ENCODE results near the gene MMP17. TPM values are rescaled to one million over a fixed set of nuclear protein-coding genes. Genes with fewer than 3 reads are reported as not detected.
A peak's percentile ranks its signal among the peaks of the same experiment; 100 is the strongest.

MMP17 gene
- polyA plus RNA-seq, 1 donor (not counting 4 experiments of a cell fraction or from before 2014, with no cell fraction given): 2.3 TPM

DNA sequence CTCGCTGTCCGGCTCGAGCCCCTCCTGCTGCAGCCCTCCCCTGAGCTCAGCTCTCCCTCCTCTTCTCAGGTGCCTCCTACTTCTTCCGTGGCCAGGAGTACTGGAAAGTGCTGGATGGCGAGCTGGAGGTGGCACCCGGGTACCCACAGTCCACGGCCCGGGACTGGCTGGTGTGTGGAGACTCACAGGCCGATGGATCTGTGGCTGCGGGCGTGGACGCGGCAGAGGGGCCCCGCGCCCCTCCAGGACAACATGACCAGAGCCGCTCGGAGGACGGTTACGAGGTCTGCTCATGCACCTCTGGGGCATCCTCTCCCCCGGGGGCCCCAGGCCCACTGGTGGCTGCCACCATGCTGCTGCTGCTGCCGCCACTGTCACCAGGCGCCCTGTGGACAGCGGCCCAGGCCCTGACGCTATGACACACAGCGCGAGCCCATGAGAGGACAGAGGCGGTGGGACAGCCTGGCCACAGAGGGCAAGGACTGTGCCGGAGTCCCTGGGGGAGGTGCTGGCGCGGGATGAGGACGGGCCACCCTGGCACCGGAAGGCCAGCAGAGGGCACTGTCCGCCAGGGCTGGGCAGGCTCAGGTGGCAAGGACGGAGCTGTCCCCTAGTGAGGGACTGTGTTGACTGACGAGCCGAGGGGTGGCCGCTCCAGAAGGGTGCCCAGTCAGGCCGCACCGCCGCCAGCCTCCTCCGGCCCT is 22.8 kb downstream of the MMP17 start:
- Histone ChIP-seq H3K9me1 (ENCODE audit: control insufficient read depth, extremely low read depth, insufficient read depth, low read length) (no peaks in the 10 kb centered on the region), H4K20me1 (ENCODE audit: control insufficient read depth, extremely low read depth, insufficient read depth, low read length) (no peaks in the 10 kb centered on the region), H3K27me3 (ENCODE audit: control insufficient read depth, extremely low read depth, insufficient read depth, low read length) (peaks cover 6% of the 10 kb centered on the region), H3K79me2 (ENCODE audit: control insufficient read depth, insufficient read depth, low read length) (no peaks in the 10 kb centered on the region), H3K4me2 (ENCODE audit: control insufficient read depth, extremely low read depth, insufficient read depth, low read depth, low read length) (no peak overlapping the region), H3K27ac (ENCODE audit: control insufficient read depth, insufficient read depth, low read length) (no peak overlapping the region), H2AFZ (ENCODE audit: control insufficient read depth, low read length) (no peak overlapping the region), H3K4me3 (ENCODE audit: control insufficient read depth in 2 of 3, extremely low read depth in 1 of 3, insufficient read depth in 2 of 3, low read depth in 1 of 3, low read length in 3 of 3) (no peak overlapping the region), H3K4me1 (ENCODE audit: control insufficient read depth, extremely low read depth, insufficient read depth, low read length) (no peaks in the 10 kb centered on the region), H3K9ac (ENCODE audit: control insufficient read depth, extremely low read depth, insufficient read depth, low read length) (no peak overlapping the region), H3K9me3 (ENCODE audit: control insufficient read depth, low read depth, low read length) (no peaks in the 10 kb centered on the region), H3K36me3 (ENCODE audit: control insufficient read depth in 2 of 2, extremely low read depth in 1 of 2, insufficient read depth in 2 of 2, low read length in 2 of 2) (no peaks in the 10 kb centered on the region)
- TF ChIP-seq, protein P1, sequence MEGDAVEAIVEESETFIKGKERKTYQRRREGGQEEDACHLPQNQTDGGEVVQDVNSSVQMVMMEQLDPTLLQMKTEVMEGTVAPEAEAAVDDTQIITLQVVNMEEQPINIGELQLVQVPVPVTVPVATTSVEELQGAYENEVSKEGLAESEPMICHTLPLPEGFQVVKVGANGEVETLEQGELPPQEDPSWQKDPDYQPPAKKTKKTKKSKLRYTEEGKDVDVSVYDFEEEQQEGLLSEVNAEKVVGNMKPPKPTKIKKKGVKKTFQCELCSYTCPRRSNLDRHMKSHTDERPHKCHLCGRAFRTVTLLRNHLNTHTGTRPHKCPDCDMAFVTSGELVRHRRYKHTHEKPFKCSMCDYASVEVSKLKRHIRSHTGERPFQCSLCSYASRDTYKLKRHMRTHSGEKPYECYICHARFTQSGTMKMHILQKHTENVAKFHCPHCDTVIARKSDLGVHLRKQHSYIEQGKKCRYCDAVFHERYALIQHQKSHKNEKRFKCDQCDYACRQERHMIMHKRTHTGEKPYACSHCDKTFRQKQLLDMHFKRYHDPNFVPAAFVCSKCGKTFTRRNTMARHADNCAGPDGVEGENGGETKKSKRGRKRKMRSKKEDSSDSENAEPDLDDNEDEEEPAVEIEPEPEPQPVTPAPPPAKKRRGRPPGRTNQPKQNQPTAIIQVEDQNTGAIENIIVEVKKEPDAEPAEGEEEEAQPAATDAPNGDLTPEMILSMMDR (optimal IDR thresholded peaks at IDR 0.05 in 1 of 3, IDR thresholded peaks at IDR 0.05 in 1 of 3, conservative IDR thresholded peaks at IDR 0.05 in 1 of 3; ENCODE audit: extremely low read depth in 1 of 3, insufficient read depth in 2 of 3, low read length in 3 of 3): peak in 2 of 3 experiments; percentile 74 to 89
- TF ChIP-seq EZH2 (IDR thresholded peaks at IDR 0.05; ENCODE audit: low read length): no peak
- DNase-seq (ENCODE audit: low read depth, low spot score) (no peak), FAIRE-seq (no peak)
- dilution Hi-C loops (cut with MboI; ENCODE audit: extremely low pct_ligation_motif_present, low sequenced_read_pairs): no loop called here

GRCh38 chr12:131851741-131852550 is 23.8 kb downstream of the MMP17 start:
- H3K27me3 ChIP-seq (ENCODE audit: control insufficient read depth, extremely low read depth, insufficient read depth, low read length): peaks cover 7% of the 10 kb centered on the region
- TF ChIP-seq EZH2 (IDR thresholded peaks at IDR 0.05; ENCODE audit: low read length): no peak
- TF ChIP-seq, protein P1 (optimal IDR thresholded peaks at IDR 0.05 in 1 of 3, IDR thresholded peaks at IDR 0.05 in 1 of 3, conservative IDR thresholded peaks at IDR 0.05 in 1 of 3; ENCODE audit: extremely low read depth in 1 of 3, insufficient read depth in 2 of 3, low read length in 3 of 3): no peak
- H3K4me2 ChIP-seq (ENCODE audit: control insufficient read depth, extremely low read depth, insufficient read depth, low read depth, low read length): no peak overlapping the region
- no peak overlapping the region for H2AFZ ChIP-seq (ENCODE audit: control insufficient read depth, low read length)
- no peaks in the 10 kb centered on the region for H4K20me1 ChIP-seq (ENCODE audit: control insufficient read depth, extremely low read depth, insufficient read depth, low read length)
- H3K9ac ChIP-seq (ENCODE audit: control insufficient read depth, extremely low read depth, insufficient read depth, low read length): no peak overlapping the region
- dilution Hi-C loops (cut with MboI; ENCODE audit: extremely low pct_ligation_motif_present, low sequenced_read_pairs): no loop called here
- no peaks in the 10 kb centered on the region for H3K36me3 ChIP-seq (ENCODE audit: control insufficient read depth in 2 of 2, extremely low read depth in 1 of 2, insufficient read depth in 2 of 2, low read length in 2 of 2)
- H3K4me3 ChIP-seq (ENCODE audit: control insufficient read depth in 2 of 3, extremely low read depth in 1 of 3, insufficient read depth in 2 of 3, low read depth in 1 of 3, low read length in 3 of 3): no peak overlapping the region
- FAIRE-seq (no peak), DNase-seq (ENCODE audit: low read depth, low spot score) (no peak)
- H3K4me1 ChIP-seq (ENCODE audit: control insufficient read depth, extremely low read depth, insufficient read depth, low read length): no peaks in the 10 kb centered on the region
- no peaks in the 10 kb centered on the region for H3K9me1 ChIP-seq (ENCODE audit: control insufficient read depth, extremely low read depth, insufficient read depth, low read length)
- H3K79me2 ChIP-seq (ENCODE audit: control insufficient read depth, insufficient read depth, low read length): no peaks in the 10 kb centered on the region
- H3K9me3 ChIP-seq (ENCODE audit: control insufficient read depth, low read depth, low read length): no peaks in the 10 kb centered on the region
- no peak overlapping the region for H3K27ac ChIP-seq (ENCODE audit: control insufficient read depth, insufficient read depth, low read length)
